ENCODE measurements around the gene ABR. TPM values are rescaled to one million over a fixed set of nuclear protein-coding genes. Genes with fewer than 3 reads are reported as not detected.

ABR gene
- total and polyA plus RNA-seq, 2 of the 13 experiments (the other 11 are each of a cell fraction or from before 2014, with no cell fraction given) = 12.4 to 40.4 TPM

GRCh38 chr17:980406-981291 is 199.1 kb downstream of the ABR start (continued):
- TF ChIP-seq CREBL2 (CRISPR knock-in tag; IDR thresholded peaks at IDR 0.05; ENCODE audit: borderline replicate concordance) (no peak), ZIK1 (CRISPR knock-in tag; IDR thresholded peaks at IDR 0.05; ENCODE audit: borderline replicate concordance, low read depth) (no peak), ZNF678 (CRISPR knock-in tag; IDR thresholded peaks at IDR 0.05) (no peak), ZNF274 (CRISPR knock-in tag; IDR thresholded peaks at IDR 0.05) (no peak), ZNF878 (CRISPR knock-in tag; IDR thresholded peaks at IDR 0.05) (no peak), ZNF644 (CRISPR knock-in tag; IDR thresholded peaks at IDR 0.05; ENCODE audit: low read depth) (no peak), CREB1 (IDR thresholded peaks at IDR 0.05) (no peak), CREB1 (CRISPR knock-in tag; IDR thresholded peaks at IDR 0.05) (0 out of 2 replicates have a peak, but pooled peaks have one; percentile 12), U2AF1 (optimal IDR thresholded peaks at IDR 0.05; ENCODE audit: low read depth, low read length) (no peak), MTF1 (CRISPR knock-in tag; IDR thresholded peaks at IDR 0.05) (no peak), MXD4 (CRISPR knock-in tag; IDR thresholded peaks at IDR 0.05) (peak; percentile 35; the same call in 1 of the 2 replicates), ZNF790 (CRISPR knock-in tag; IDR thresholded peaks at IDR 0.05; ENCODE audit: borderline replicate concordance) (no peak), ZNF367 (CRISPR knock-in tag; IDR thresholded peaks at IDR 0.05; ENCODE audit: borderline replicate concordance) (no peak), TOPORS (CRISPR knock-in tag; IDR thresholded peaks at IDR 0.05) (no peak), AKAP8 (CRISPR knock-in tag; IDR thresholded peaks at IDR 0.05) (no peak), BRCA1 (CRISPR knock-in tag; IDR thresholded peaks at IDR 0.05) (no peak), ZNF430 (CRISPR knock-in tag; IDR thresholded peaks at IDR 0.05) (no peak), RNF2 (conservative IDR thresholded peaks at IDR 0.05; ENCODE audit: low read depth) (no peak), EED (CRISPR knock-in tag; IDR thresholded peaks at IDR 0.05) (no peak), MED13 (CRISPR knock-in tag; IDR thresholded peaks at IDR 0.05) (no peak), KDM5B (CRISPR knock-in tag; IDR thresholded peaks at IDR 0.05; ENCODE audit: borderline replicate concordance) (peak; percentile 15; the same call in 1 of the 2 replicates), NFATC3 (CRISPR knock-in tag; IDR thresholded peaks at IDR 0.05) (no peak), RXRB (CRISPR knock-in tag; IDR thresholded peaks at IDR 0.05; ENCODE audit: borderline replicate concordance) (peak; percentile 51; the same call in 1 of the 2 replicates), MTERF4 (CRISPR knock-in tag; IDR thresholded peaks at IDR 0.05) (no peak)
- TF ChIP-seq, protein P1, sequence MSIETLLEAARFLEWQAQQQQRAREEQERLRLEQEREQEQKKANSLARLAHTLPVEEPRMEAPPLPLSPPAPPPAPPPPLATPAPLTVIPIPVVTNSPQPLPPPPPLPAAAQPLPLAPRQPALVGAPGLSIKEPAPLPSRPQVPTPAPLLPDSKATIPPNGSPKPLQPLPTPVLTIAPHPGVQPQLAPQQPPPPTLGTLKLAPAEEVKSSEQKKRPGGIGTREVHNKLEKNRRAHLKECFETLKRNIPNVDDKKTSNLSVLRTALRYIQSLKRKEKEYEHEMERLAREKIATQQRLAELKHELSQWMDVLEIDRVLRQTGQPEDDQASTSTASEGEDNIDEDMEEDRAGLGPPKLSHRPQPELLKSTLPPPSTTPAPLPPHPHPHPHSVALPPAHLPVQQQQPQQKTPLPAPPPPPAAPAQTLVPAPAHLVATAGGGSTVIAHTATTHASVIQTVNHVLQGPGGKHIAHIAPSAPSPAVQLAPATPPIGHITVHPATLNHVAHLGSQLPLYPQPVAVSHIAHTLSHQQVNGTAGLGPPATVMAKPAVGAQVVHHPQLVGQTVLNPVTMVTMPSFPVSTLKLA (IDR thresholded peaks at IDR 0.05) = no peak
- TF ChIP-seq, protein P2, sequence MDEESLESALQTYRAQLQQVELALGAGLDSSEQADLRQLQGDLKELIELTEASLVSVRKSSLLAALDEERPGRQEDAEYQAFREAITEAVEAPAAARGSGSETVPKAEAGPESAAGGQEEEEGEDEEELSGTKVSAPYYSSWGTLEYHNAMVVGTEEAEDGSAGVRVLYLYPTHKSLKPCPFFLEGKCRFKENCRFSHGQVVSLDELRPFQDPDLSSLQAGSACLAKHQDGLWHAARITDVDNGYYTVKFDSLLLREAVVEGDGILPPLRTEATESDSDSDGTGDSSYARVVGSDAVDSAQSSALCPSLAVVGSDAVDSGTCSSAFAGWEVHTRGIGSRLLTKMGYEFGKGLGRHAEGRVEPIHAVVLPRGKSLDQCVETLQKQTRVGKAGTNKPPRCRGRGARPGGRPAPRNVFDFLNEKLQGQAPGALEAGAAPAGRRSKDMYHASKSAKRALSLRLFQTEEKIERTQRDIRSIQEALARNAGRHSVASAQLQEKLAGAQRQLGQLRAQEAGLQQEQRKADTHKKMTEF (CRISPR knock-in tag; IDR thresholded peaks at IDR 0.05) = peak; percentile 27; the same call in 1 of the 2 replicates
- TF ChIP-seq, protein P3, sequence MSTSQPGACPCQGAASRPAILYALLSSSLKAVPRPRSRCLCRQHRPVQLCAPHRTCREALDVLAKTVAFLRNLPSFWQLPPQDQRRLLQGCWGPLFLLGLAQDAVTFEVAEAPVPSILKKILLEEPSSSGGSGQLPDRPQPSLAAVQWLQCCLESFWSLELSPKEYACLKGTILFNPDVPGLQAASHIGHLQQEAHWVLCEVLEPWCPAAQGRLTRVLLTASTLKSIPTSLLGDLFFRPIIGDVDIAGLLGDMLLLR (CRISPR knock-in tag; IDR thresholded peaks at IDR 0.05) = no peak
